Left kidney (tissue), 1 donor: ENCODE measurements around the gene UHRF2. TPM values are rescaled to one million over a fixed set of nuclear protein-coding genes. Genes with fewer than 3 reads are reported as not detected.

Experiments used
- polyA plus RNA-seq: library from polyadenylated mRNA; unstranded; fragments of 120-200 nt; gene quantifications from one replicate; pipeline ENCODE4 v1.2.1, GENCODE V29; 2013; ENCODE audit not compliant: insufficient read length

The UHRF2 gene
- polyA plus RNA-seq, 1 donor = 88.7 TPM

Other genes starting within 250 kb of the UHRF2 start
- gene IL33, start 197.4 kb upstream of the UHRF2 start, polyA plus RNA-seq = 7.3 TPM
- gene TPD52L3, start 84.8 kb upstream of the UHRF2 start, polyA plus RNA-seq = not detected
- gene GLDC, start 232.5 kb downstream of the UHRF2 start, polyA plus RNA-seq = 22.4 TPM